MCF 10A (cell line): ENCODE data around the gene RBP7. TPM values are rescaled to one million over a fixed set of nuclear protein-coding genes. Genes with fewer than 3 reads are reported as not detected.

Experiments
- BruUV-seq: library from RNA; stranded (reverse); fragments of 400-500 nt; replicated peaks from 2 replicates; lab custom pipeline; 2021; lab: Mats Ljungman, UMichigan
- CTCF ChIA-PET: fragments of 300-600 bp; sonication (Branson Sonifier 250); formaldehyde crosslinking; extraction: SDS; loops from one replicate; lab custom pipeline; 2021; ENCODE audit warnings: antibody characterized with exemption, inconsistent platforms; lab: Yijun Ruan, JAX
- POLR2A ChIA-PET: fragments of 300-600, 350-650 bp; sonication (Branson Sonifier 250); formaldehyde crosslinking; extraction: SDS; loops from one replicate; lab custom pipeline; 2020; ENCODE audit warnings: antibody characterized with exemption, inconsistent platforms; lab: Yijun Ruan, JAX
- DNase-seq: peaks from one replicate; pipeline ENCODE4 v3.0.0-alpha.2; 2018; ENCODE audit not compliant: unreplicated experiment
- H3K27ac Mint-ChIP-seq: one replicate; pipeline ENCODE4 v1.8.0; 2022; ENCODE audit warnings: mild to moderate bottlenecking, low read depth, mixed read lengths; ENCODE audit not compliant: unreplicated experiment
- H3K27me3 Mint-ChIP-seq: one replicate; pipeline ENCODE4 v1.8.0; 2022; ENCODE audit warnings: mixed read lengths; ENCODE audit not compliant: insufficient read depth, unreplicated experiment
- H3K36me3 Mint-ChIP-seq: one replicate; pipeline ENCODE4 v1.8.0; 2022; ENCODE audit warnings: mild to moderate bottlenecking, moderate library complexity, mixed read lengths; ENCODE audit not compliant: insufficient read depth, unreplicated experiment
- H3K4me1 Mint-ChIP-seq: one replicate; pipeline ENCODE4 v1.8.0; 2022; ENCODE audit warnings: mixed read lengths; ENCODE audit not compliant: insufficient read depth, unreplicated experiment
- H3K4me3 Mint-ChIP-seq: one replicate; pipeline ENCODE4 v1.8.0; 2022; ENCODE audit warnings: mild to moderate bottlenecking, moderate library complexity, mixed read lengths; ENCODE audit not compliant: unreplicated experiment
- H3K9me3 Mint-ChIP-seq: one replicate; pipeline ENCODE4 v1.8.0; 2022; ENCODE audit warnings: mixed read lengths; ENCODE audit not compliant: unreplicated experiment
- CTCF ChIP-seq: fragments of 200-600 bp; IDR thresholded peaks from one replicate; pipeline ENCODE4 v1.8.0; 2022; ENCODE audit warnings: antibody characterized with exemption, mild to moderate bottlenecking; ENCODE audit not compliant: unreplicated experiment
- intact Hi-C: fragments of 100-400 bp; cut with micrococcal nuclease; formaldehyde crosslinking; loops from 2 replicates; pipeline ENCODE4 v1.14.1; 2022
- total RNA-seq: library from RNA; stranded (reverse); gene quantifications from 2 replicates; pipeline ENCODE4 v1.2.3, GENCODE V29; 2022

RBP7 gene
- total RNA-seq, 1 experiment from 2014 or later: not detected

DNA sequence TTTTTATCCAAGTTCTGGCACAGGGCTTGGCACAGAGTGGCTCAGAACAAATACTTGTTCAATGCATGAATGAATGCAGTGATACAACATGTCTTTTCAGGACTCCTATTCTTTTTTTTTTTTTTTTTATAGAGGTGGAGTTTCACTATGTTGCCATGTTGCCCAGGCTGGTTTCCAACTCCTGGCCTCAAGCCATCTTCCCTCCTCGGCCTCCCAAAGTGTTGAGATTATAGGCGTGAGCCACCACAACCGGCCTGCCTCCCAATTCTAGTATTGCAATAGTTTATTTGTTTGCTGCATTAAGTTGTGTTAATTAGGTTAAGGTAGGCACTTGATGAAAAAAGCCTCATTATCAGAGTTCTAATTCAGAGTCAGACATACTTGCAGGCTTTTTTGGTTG, 53.6 kb downstream of the RBP7 start:
- Mint-ChIP-seq H3K4me1 (peaks cover 20% of the 10 kb centered on the region), H3K4me3 (no peak overlapping the region), H3K9me3 (no peaks in the 10 kb centered on the region), H3K36me3 (peaks cover 29% of the 10 kb centered on the region), H3K27ac (no peak overlapping the region), H3K27me3 (no peaks in the 10 kb centered on the region)
- BruUV-seq: no TSS peak
- TF ChIP-seq CTCF: no peak
- intact Hi-C loops: no loop called here
- DNase-seq: no peak
- POLR2A ChIA-PET: interaction anchor here (0.7 kb wide), 1 partner anchor 54 kb away, joined by 3 read pairs; no protein-coding TSS in a partner anchor
- CTCF ChIA-PET: no interaction called here

DNA sequence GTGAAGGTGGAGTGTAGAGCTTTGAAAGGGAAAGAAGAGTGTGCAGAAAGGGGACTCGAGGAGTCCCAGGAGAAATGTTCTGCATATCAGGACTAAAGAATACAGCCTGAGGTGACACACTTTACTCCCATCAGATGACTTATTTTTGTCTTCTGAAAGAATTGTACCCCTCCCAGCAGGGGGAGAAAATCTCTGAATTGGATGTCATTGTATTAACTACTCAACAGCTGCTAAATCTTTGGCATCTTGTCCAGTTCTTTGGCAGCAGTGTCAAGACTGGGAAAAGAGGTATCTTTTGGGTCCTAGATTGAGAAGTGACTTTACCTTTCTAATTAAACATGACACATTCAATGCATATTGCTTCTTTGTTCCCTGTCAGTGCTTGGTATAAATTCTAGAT, 54.6 kb downstream of the RBP7 start:
- H3K27ac Mint-ChIP-seq: no peak overlapping the region
- ChIA-PET POLR2A (no interaction called here), CTCF (no interaction called here)
- H3K4me1 Mint-ChIP-seq: peaks cover 17% of the 10 kb centered on the region
- BruUV-seq: no TSS peak
- TF ChIP-seq CTCF: no peak
- no peak for DNase-seq
- intact Hi-C loops: no loop called here
- H3K9me3 Mint-ChIP-seq: no peaks in the 10 kb centered on the region
- H3K4me3 Mint-ChIP-seq: no peak overlapping the region
- peaks cover 30% of the 10 kb centered on the region for H3K36me3 Mint-ChIP-seq
- H3K27me3 Mint-ChIP-seq: no peaks in the 10 kb centered on the region

- peaks cover 25% of the 10 kb centered on the region for H3K36me3 Mint-ChIP-seq
- POLR2A ChIA-PET: interaction anchor here (0.6 kb wide), 1 partner anchor 101 kb away, joined by 4 read pairs; no protein-coding TSS in a partner anchor
- H3K9me3 Mint-ChIP-seq: no peaks in the 10 kb centered on the region
- TF ChIP-seq CTCF: no peak
- no peak overlapping the region for H3K27ac Mint-ChIP-seq
- no peak for DNase-seq
- no peaks in the 10 kb centered on the region for H3K27me3 Mint-ChIP-seq
- CTCF ChIA-PET: no interaction called here
- intact Hi-C loops: no loop called here
- no peak overlapping the region for H3K4me3 Mint-ChIP-seq
- BruUV-seq: no TSS peak
- H3K4me1 Mint-ChIP-seq: peaks cover 17% of the 10 kb centered on the region
Observed at GRCh38 chr1:10052347-10052746, 55.3 kb downstream of the RBP7 start.

DNA sequence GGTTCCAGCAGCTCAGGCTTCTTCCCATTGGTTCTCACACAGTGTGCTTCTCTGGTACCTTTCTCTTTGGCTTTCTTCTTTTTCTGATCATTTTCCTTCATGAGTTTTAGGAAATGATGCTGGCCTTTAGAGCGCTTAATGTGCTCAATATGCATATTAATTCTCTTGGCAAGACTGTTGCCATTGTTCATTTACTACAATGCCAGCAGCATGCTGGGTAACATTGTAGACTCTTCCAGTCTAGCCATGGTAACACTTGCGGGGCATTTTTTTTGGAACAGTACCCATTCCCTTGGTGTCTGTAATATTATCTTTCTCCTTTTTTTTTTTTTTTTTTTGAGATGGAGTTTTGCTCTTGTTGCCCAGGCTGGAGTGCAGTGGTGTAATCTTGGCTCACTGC, 57.4 kb downstream of the RBP7 start:
- no peak for DNase-seq
- ChIA-PET POLR2A (interaction anchor here (3.1 kb wide), 1 partner anchor 21 kb away, joined by 19 read pairs; the partner anchor contains the start of gene UBE4B), CTCF (no interaction called here)
- intact Hi-C loops: no loop called here
- BruUV-seq: no TSS peak
- Mint-ChIP-seq H3K9me3 (no peaks in the 10 kb centered on the region), H3K27me3 (no peaks in the 10 kb centered on the region), H3K27ac (no peak overlapping the region), H3K4me1 (peaks cover 22% of the 10 kb centered on the region), H3K4me3 (no peak overlapping the region), H3K36me3 (peaks cover 17% of the 10 kb centered on the region)
- TF ChIP-seq CTCF: no peak
